Pons (tissue), 1 donor: Measurements from ENCODE around the gene GRHL1.

ENCODE experiments used
- DNase-seq: peaks from one replicate; pipeline ENCODE4 v3.0.0-alpha.2; 2016; ENCODE audit warnings: low spot score

GRHL1 gene

GRCh38 chr2:9972621-9973479, 21.4 kb downstream of the GRHL1 start:
- no peak for DNase-seq

GRCh38 chr2:9973690-9974089, 22.2 kb downstream of the GRHL1 start:
- no peak for DNase-seq

GRCh38 chr2:9974343-9974742, 22.9 kb downstream of the GRHL1 start:
- no peak for DNase-seq

- DNase-seq: no peak
These were observed 23.8 kb downstream of the GRHL1 start for GRCh38 chr2:9975328-9975727.

GRCh38 chr2:9975805-9976447, 24.4 kb downstream of the GRHL1 start:
- DNase-seq: no peak

GRCh38 chr2:9979977-9980376, 28.5 kb downstream of the GRHL1 start:
- DNase-seq: no peak

- no peak for DNase-seq
These were observed 29.0 kb downstream of the GRHL1 start for GRCh38 chr2:9980520-9980919.

GRCh38 chr2:9981655-9982054, 30.2 kb downstream of the GRHL1 start:
- DNase-seq: no peak

GRCh38 chr2:9982248-9982647, 30.8 kb downstream of the GRHL1 start:
- no peak for DNase-seq

- no peak for DNase-seq
These were observed 31.4 kb downstream of the GRHL1 start for GRCh38 chr2:9982891-9983290.

GRCh38 chr2:9983401-9984216, 32.1 kb downstream of the GRHL1 start:
- DNase-seq: no peak

- DNase-seq: peak; percentile 39
These were observed 32.8 kb downstream of the GRHL1 start for GRCh38 chr2:9984217-9984739.

- no peak for DNase-seq
These were observed 33.5 kb downstream of the GRHL1 start for GRCh38 chr2:9984871-9985480.

GRCh38 chr2:9985531-9986328, 34.2 kb downstream of the GRHL1 start:
- no peak for DNase-seq

- no peak for DNase-seq
These were observed 36.8 kb downstream of the GRHL1 start for GRCh38 chr2:9988320-9988719.

GRCh38 chr2:9990736-9991135, 39.2 kb downstream of the GRHL1 start:
- peak; percentile 8 for DNase-seq

- no peak for DNase-seq
These were observed 39.7 kb downstream of the GRHL1 start for GRCh38 chr2:9991221-9991620.

GRCh38 chr2:9991829-9992273, 40.4 kb downstream of the GRHL1 start:
- no peak for DNase-seq

GRCh38 chr2:9992427-9993187, 41.1 kb downstream of the GRHL1 start:
- no peak for DNase-seq

GRCh38 chr2:9993488-9994165, 42.1 kb downstream of the GRHL1 start:
- no peak for DNase-seq
